Activated CD4-positive, alpha-beta T cell treated with anti-CD3 and anti-CD28 coated beads, Interleukin-2, amount 50 U/mL, for 1 hour (primary cell): ENCODE measurements around the gene CCR8.
"Not testable (repeated sequence)": the region's sequence is repeated elsewhere in the genome, so short reads cannot be mapped to it uniquely, and the experiment has no call there.

ENCODE experiments used
- DNase-seq: peaks from one replicate; pipeline ENCODE4 v3.0.0-alpha.2; 2020

The CCR8 gene

DNA sequence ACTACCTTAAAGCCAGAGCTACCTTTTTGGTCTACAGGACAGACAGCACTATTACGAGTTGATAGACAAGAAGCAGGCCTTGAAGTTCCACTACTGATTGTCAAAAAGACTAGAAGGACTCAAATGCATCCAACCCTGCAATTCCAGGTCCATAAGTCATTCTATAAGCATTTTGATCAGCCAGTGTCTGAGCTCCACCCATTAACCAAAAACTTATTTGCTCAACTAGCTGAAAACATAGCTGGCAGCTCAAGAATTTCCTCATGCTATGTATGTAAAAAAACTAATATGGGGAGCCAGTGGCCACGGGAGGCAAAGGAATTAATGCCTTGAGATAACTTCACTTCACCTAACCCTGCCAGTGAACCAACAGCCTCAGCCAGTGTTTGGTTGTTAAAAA is 21.6 kb downstream of the CCR8 start:
- not testable (repeated sequence) for DNase-seq

DNA sequence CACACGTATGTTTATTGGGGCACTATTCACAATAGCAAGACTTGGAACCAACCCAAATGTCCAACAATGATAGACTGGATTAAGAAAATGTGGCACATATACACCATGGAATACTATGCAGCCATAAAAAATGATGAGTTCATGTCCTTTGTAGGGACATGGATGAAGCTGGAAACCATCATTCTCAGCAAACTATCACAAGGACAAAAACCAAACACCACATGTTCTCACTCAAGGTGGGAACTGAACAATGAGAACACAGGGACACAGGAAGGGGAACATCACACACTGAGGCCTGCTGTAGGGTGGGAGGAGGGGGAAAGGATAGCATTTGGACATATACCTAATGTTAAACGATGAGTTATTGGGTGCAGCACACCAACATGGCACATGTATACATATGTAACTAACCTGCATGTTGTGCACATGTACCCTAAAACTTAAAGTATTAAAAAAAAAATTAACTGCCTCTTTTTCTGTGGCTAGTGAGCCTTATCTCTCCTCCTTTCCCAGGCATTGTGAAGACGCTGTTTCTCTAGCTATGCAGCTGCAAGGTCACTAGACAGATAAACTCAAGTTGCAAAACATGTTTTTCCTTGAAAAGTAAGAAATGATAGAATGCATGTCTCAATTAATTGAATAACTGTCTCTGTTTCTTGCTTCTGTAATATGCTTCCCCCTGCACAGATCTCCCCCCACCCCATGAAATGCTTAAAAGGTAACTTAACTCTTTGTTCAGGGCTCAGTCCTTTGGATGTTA is 23.8 kb downstream of the CCR8 start:
- not testable (repeated sequence) for DNase-seq

DNA sequence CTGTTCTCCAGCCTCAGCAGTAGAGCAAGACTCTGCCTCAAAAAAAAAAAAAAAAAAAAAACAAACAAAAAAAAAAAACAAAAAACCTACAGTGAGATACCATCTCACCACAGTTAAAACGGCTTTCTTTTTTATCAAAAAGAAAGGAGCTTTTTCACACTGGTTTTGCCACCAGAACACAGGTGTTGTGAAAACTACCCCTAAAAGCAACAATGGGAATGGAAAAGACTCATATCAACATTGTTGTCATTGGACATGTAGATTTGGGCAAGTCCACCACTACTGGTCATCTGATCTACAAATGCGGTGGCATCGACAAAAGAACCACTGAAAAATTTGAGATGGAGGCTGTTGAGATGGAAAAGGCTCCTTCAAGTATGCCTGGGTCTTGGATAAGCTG is 28.8 kb downstream of the CCR8 start:
- DNase-seq, result no peak

DNA sequence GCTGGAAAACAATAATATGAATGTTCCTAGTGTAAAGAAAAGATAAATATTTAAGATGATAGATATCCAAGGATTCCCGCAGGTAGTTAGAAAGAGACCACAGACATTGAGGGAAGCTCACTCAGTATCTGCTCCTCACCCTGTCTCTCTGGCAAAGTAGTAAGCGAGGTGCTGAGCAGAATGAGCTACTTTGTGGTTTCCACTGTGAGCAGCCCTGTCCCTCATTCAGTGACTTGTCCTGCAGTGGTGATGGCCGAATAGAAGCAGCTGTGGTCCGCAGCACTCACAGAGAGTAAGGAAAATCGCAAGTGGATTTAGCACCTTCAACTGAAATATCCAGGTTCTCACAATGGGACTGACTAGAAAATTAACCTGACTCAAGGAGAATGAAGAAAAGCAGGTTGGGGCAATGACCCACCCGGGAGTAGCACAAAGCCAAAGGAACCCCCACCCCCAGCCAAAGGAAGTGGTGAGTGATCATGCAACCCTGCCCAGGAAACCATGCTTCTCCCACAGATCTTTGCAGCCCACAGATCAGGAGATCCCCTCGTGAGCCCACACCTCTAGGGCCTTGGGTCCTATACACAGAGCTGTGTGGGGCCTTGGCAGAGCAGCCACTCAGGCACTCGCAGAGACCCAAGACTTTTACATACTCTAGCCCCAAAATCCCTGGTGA is 31.9 kb downstream of the CCR8 start:
- no peak for DNase-seq

DNA sequence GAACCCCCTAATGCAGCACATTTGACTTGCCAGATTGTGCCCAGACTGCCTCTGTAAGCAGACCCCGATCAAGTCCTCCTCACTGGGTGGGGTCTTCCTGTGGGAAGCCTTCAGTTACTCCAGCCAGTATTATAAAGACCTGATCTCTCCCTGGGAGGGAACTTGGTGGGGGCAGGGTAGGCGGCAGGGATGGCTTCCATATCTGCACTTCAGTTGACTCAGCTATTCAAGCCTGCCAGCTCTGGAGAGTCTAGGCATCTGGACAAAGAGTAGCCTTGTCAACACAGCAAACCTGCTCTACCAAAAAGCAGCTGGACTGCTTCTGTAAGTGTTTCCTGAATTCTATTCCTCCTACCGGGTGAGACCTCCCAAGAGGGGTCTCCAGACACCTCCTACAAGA is 32.7 kb downstream of the CCR8 start:
- DNase-seq, result no peak

DNA sequence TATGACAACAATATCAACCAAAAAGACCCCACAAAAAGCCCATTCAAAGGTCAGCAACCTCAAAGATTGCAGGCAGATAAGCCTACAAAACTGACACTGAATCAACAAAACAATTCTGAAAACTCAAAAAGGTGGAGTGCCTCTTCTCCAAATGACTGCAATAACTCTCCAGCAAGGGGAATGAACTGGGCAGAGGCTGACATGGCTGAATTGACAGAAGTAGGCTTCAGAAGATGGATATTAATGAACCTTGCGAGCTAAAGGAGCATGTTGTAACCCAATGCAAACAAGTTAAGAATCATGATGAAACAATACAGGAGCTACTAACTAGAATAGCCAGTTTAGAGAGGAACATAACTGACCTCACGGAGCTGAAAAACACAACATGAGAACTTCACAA is 33.3 kb downstream of the CCR8 start:
- DNase-seq, result no peak

GRCh38 chr3:39370450-39370849 is 40.9 kb downstream of the CCR8 start:
- not testable (repeated sequence) for DNase-seq

GRCh38 chr3:39372833-39373232 is 43.3 kb downstream of the CCR8 start:
- no peak for DNase-seq

- no peak for DNase-seq
Measured at GRCh38 chr3:39376959-39377634, 47.6 kb downstream of the CCR8 start.

GRCh38 chr3:39378088-39378487 is 48.6 kb downstream of the CCR8 start:
- DNase-seq, result peak; percentile 62

- DNase-seq, result no peak
Measured at GRCh38 chr3:39378957-39379777, 49.7 kb downstream of the CCR8 start.

- DNase-seq, result no peak
Measured at GRCh38 chr3:39379778-39380155, 50.3 kb downstream of the CCR8 start.

- no peak for DNase-seq
Measured at GRCh38 chr3:39381432-39381831, 51.9 kb downstream of the CCR8 start.
